IMR-90 (cell line): ENCODE measurements around the gene THADA. TPM values are rescaled to one million over a fixed set of nuclear protein-coding genes. Genes with fewer than 3 reads are reported as not detected.

ENCODE experiments used
- ATAC-seq: fragments of 200-7000 bp; cut with Tn5 transposase; 2 replicates; pipeline ENCODE4 v1.9.1; 2020; ENCODE audit warnings: low read depth, mild to moderate bottlenecking, moderate library complexity
- BruUV-seq: library from RNA; stranded (reverse); fragments of 400-500 nt; replicated peaks from 2 replicates; lab custom pipeline; 2021; lab: Mats Ljungman, UMichigan
- CTCF ChIA-PET: fragments of 300-600 bp; formaldehyde crosslinking; extraction: SDS; loops from one replicate; lab custom pipeline; 2021; ENCODE audit warnings: antibody characterized with exemption; lab: Yijun Ruan, JAX
- POLR2A ChIA-PET: fragments of 300-600 bp; sonication (Branson Sonifier 250); formaldehyde crosslinking; loops from one replicate; lab custom pipeline; 2022; ENCODE audit warnings: antibody characterized with exemption; ENCODE audit not compliant: unreplicated experiment; lab: Charles Lee
- DNase-seq: peaks from one replicate; pipeline ENCODE4 v3.0.0; 2013
- H2AFZ ChIP-seq: replicated peaks from 2 replicates; pipeline ENCODE3; 2013; ENCODE audit warnings: low read length, mild to moderate bottlenecking; ENCODE audit not compliant: poor library complexity
- H2AK5ac ChIP-seq: 2 replicates; pipeline ENCODE4 v1.6.1; 2013; ENCODE audit warnings: low read depth, low read length, inconsistent platforms
- H2AK9ac ChIP-seq: replicated peaks from 2 replicates; pipeline ENCODE3; 2013; ENCODE audit warnings: mild to moderate bottlenecking, low read depth, low read length, moderate library complexity; ENCODE audit not compliant: poor library complexity
- H2BK120ac ChIP-seq: 2 replicates; pipeline ENCODE4 v1.6.1; 2013; ENCODE audit warnings: low read depth, low read length, inconsistent platforms
- H2BK15ac ChIP-seq: 3 replicates; pipeline ENCODE4 v1.6.1; 2013; ENCODE audit warnings: low read depth, low read length, inconsistent platforms
- H2BK20ac ChIP-seq: 2 replicates; pipeline ENCODE4 v1.6.1; 2013; ENCODE audit warnings: low read depth, mild to moderate bottlenecking, inconsistent platforms, low read length, moderate library complexity
- H2BK5ac ChIP-seq: 2 replicates; pipeline ENCODE4 v1.6.1; 2013; ENCODE audit warnings: mild to moderate bottlenecking, low read depth, low read length, inconsistent platforms; ENCODE audit not compliant: poor library complexity, severe bottlenecking
- H3K14ac ChIP-seq: replicated peaks from 2 replicates; pipeline ENCODE4 v1.6.1; 2013; ENCODE audit warnings: low read depth, low read length, inconsistent platforms
- H3K18ac ChIP-seq: 2 replicates; pipeline ENCODE4 v1.6.1; 2013; ENCODE audit warnings: low read depth, low read length, control low read depth
- H3K23ac ChIP-seq: 2 replicates; pipeline ENCODE4 v1.6.1; 2013; ENCODE audit warnings: low read depth, low read length, inconsistent platforms
- H3K27ac ChIP-seq: 2 replicates; pipeline ENCODE4 v1.5.1; 2013; ENCODE audit warnings: mild to moderate bottlenecking, control low read depth, low read length; ENCODE audit not compliant: insufficient read depth
- H3K27me3 ChIP-seq: 2 replicates; pipeline ENCODE4 v1.6.1; 2013; ENCODE audit warnings: low read length; ENCODE audit not compliant: control insufficient read depth, insufficient read depth
- H3K36me3 ChIP-seq: 2 replicates; pipeline ENCODE4 v1.6.1; 2013; ENCODE audit warnings: low read length, mixed read lengths; ENCODE audit not compliant: control insufficient read depth, insufficient read depth
- H3K4ac ChIP-seq: 2 replicates; pipeline ENCODE4 v1.6.1; 2013; ENCODE audit warnings: low read depth, low read length, inconsistent platforms
- H3K4me1 ChIP-seq: 2 replicates; pipeline ENCODE4 v1.6.1; 2013; ENCODE audit warnings: low read length, mixed read lengths; ENCODE audit not compliant: control insufficient read depth, insufficient read depth
- H3K4me2 ChIP-seq: 2 replicates; pipeline ENCODE4 v1.6.1; 2013; ENCODE audit warnings: low read depth, mild to moderate bottlenecking, control low read depth, low read length, moderate library complexity
- H3K4me3 ChIP-seq: 2 replicates; pipeline ENCODE4 v1.5.1; 2013; ENCODE audit warnings: low read depth, mild to moderate bottlenecking, control low read depth, low read length, moderate library complexity; ENCODE audit not compliant: insufficient read depth
- H3K56ac ChIP-seq: 2 replicates; pipeline ENCODE4 v1.6.1; 2013; ENCODE audit warnings: low read length, inconsistent platforms; ENCODE audit not compliant: insufficient read depth; ENCODE audit errors: extremely low read depth
- H3K79me1 ChIP-seq, 2 experiments: 2 replicates each; pipeline ENCODE4 v1.6.1; 2013; ENCODE audit warnings: low read length in 2 of 2, inconsistent platforms in 1 of 2, low read depth in 1 of 2
- H3K9ac ChIP-seq: 2 replicates; pipeline ENCODE4 v1.6.1; 2013; ENCODE audit warnings: low read depth, low read length, control low read depth
- H3K9me1 ChIP-seq: 2 replicates; pipeline ENCODE4 v1.6.1; 2013; ENCODE audit warnings: low read length, inconsistent platforms; ENCODE audit not compliant: insufficient read depth
- H3K9me3 ChIP-seq: 2 replicates; pipeline ENCODE4 v1.6.1; 2013; ENCODE audit warnings: low read length; ENCODE audit not compliant: control insufficient read depth, insufficient read depth
- H4K20me1 ChIP-seq: 2 replicates; pipeline ENCODE4 v1.6.1; 2013; ENCODE audit warnings: low read length, inconsistent platforms; ENCODE audit not compliant: insufficient read depth
- H4K5ac ChIP-seq: 2 replicates; pipeline ENCODE4 v1.6.1; 2013; ENCODE audit warnings: mild to moderate bottlenecking, low read depth, low read length, control low read depth
- H4K8ac ChIP-seq, 2 experiments: 2 replicates each; pipeline ENCODE4 v1.6.1; 2013; ENCODE audit warnings: low read depth in 2 of 2, low read length in 2 of 2, control low read depth in 1 of 2, inconsistent platforms in 1 of 2
- H4K91ac ChIP-seq: 2 replicates; pipeline ENCODE4 v1.6.1; 2013; ENCODE audit warnings: low read depth, low read length, inconsistent platforms; ENCODE audit not compliant: insufficient read depth
- CEBPB ChIP-seq: IDR thresholded peaks from 2 replicates; pipeline ENCODE4 v1.6.1; 2012; ENCODE audit warnings: low read depth, low read length, improper control_type of control experiment
- WGBS, 2 experiments: methylation state at CpG; one replicate each; pipeline versions ENCODE4 v1.1.5 to v1.1.7; 2013; ENCODE audit warnings: missing lambda C conversion rate in 2 of 2; ENCODE audit not compliant: insufficient read length in 1 of 2; ENCODE audit errors: extremely low coverage in 2 of 2; 5-methylcytosine and 5-hydroxymethylcytosine counted together
- dilution Hi-C: fragments of 300-500 bp; cut with HindIII; formaldehyde crosslinking; loops from one replicate; pipeline ENCODE4 v1.14.3; 2018; ENCODE audit warnings: low sequenced_read_pairs; ENCODE audit not compliant: unreplicated experiment
- in situ Hi-C: fragments of 300-500 bp; cut with MboI; formaldehyde crosslinking; loops from 3 replicates; pipeline ENCODE4 v1.14.3; 2019; ENCODE audit warnings: low sequenced_read_pairs, inconsistent platforms, mixed read lengths
- intact Hi-C: fragments of 100-400 bp; cut with micrococcal nuclease; formaldehyde crosslinking; loops from 2 replicates; pipeline ENCODE4 v1.10.0; 2022
- polyA plus RNA-seq, 3 experiments: library from polyadenylated mRNA; depleted of rRNA; stranded (reverse); fragments of >200 nt; gene quantifications; 2 replicates each; pipeline ENCODE4 v1.2.3, GENCODE V29; 2012; ENCODE audit warnings: low replicate concordance in 1 of 3
- total RNA-seq: library from RNA; depleted of rRNA; stranded (reverse); fragments of >200 nt; gene quantifications from 2 replicates; pipeline ENCODE4 v1.2.3, GENCODE V29; 2012
- TF ChIP-seq, protein P1 (sequence below): fragments of 150-350 bp; IDR thresholded peaks from 2 replicates; pipeline ENCODE4 v1.6.1; 2016; ENCODE audit warnings: low read depth, mild to moderate bottlenecking, low read length, moderate library complexity, borderline replicate concordance

Gene THADA
- total and polyA plus RNA-seq, 2 of the 4 experiments (the other 2 are of a cell fraction), result 10.5 to 21.3 TPM

GRCh38 chr2:43183743-43184142 lies 412.1 kb downstream of the THADA start:
- Histone ChIP-seq H2AK9ac (no peak overlapping the region), H4K91ac (no peak overlapping the region), H3K4me1 (peaks cover 5% of the 10 kb centered on the region), H3K14ac (no peak overlapping the region), H3K4ac (no peak overlapping the region), H4K20me1 (no peaks in the 10 kb centered on the region), H2BK15ac (peak overlapping the region; percentile 68; the same call in 1 of the 3 replicates), H3K9me3 (no peaks in the 10 kb centered on the region), H3K27ac (no peak overlapping the region), H2BK5ac (no peak overlapping the region), H2AK5ac (peak overlapping the region; percentile 33; the same call in 1 of the 2 replicates), H3K18ac (no peak overlapping the region), H2AFZ (no peak overlapping the region), H3K79me1 (no peaks in the 10 kb centered on the region), H4K5ac (no peak overlapping the region), H3K9me1 (no peaks in the 10 kb centered on the region; the same call in 1 of the 2 replicates), H3K56ac (no peak overlapping the region), H3K4me3 (no peak overlapping the region), H2BK120ac (no peak overlapping the region), H2BK20ac (no peak overlapping the region), H4K8ac (no peak overlapping the region), H3K27me3 (no peaks in the 10 kb centered on the region), H3K4me2 (no peak overlapping the region), H3K9ac (no peak overlapping the region), H3K23ac (no peak overlapping the region), H3K36me3 (no peaks in the 10 kb centered on the region)
- in situ Hi-C loops, result no loop called here
- dilution Hi-C loops, result no loop called here
- WGBS, 2 experiments, result 100% methylated on average over 2 of the region's 5 CpGs; no CpG with 5 or more reads in 1 of the 2 experiments
- TF ChIP-seq CEBPB, result no peak
- TF ChIP-seq, protein P1, sequence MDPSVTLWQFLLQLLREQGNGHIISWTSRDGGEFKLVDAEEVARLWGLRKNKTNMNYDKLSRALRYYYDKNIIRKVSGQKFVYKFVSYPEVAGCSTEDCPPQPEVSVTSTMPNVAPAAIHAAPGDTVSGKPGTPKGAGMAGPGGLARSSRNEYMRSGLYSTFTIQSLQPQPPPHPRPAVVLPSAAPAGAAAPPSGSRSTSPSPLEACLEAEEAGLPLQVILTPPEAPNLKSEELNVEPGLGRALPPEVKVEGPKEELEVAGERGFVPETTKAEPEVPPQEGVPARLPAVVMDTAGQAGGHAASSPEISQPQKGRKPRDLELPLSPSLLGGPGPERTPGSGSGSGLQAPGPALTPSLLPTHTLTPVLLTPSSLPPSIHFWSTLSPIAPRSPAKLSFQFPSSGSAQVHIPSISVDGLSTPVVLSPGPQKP, result no peak
- intact Hi-C loops, result no loop called here
- no TSS peak for BruUV-seq
- DNase-seq (no peak), ATAC-seq (no peak)
- CTCF ChIA-PET, result no interaction called here
- POLR2A ChIA-PET, result no interaction called here
